Hematopoietic multipotent progenitor cell treated with erythropoietin and hydrocortisone succinate and interleukin-3 and kit ligand, for 8 days (in vitro differentiated cells): Measurements from ENCODE around the gene RNF10.
"Not testable (repeated sequence)": the region's sequence is repeated elsewhere in the genome, so short reads cannot be mapped to it uniquely, and the experiment has no call there.

Experiments
- DNase-seq: peaks from one replicate; pipeline ENCODE4 v3.0.0-alpha.2; 2015

Gene RNF10

GRCh38 chr12:120581998-120582397, 47.8 kb downstream of the RNF10 start:
- no peak for DNase-seq

GRCh38 chr12:120583478-120584030, 49.4 kb downstream of the RNF10 start:
- peak; percentile 82 for DNase-seq

- peak; percentile 64 for DNase-seq
Observed at GRCh38 chr12:120584343-120585149, 50.4 kb downstream of the RNF10 start.

- no peak for DNase-seq
Observed at GRCh38 chr12:120586206-120586605, 52.0 kb downstream of the RNF10 start.

- no peak for DNase-seq
Observed at GRCh38 chr12:120586860-120587259, 52.7 kb downstream of the RNF10 start.

- no peak for DNase-seq
Observed at GRCh38 chr12:120588371-120588770, 54.2 kb downstream of the RNF10 start.

- no peak for DNase-seq
Observed at GRCh38 chr12:120588948-120589930, 55.1 kb downstream of the RNF10 start.

- DNase-seq = no peak
Observed at GRCh38 chr12:120590741-120591407, 56.7 kb downstream of the RNF10 start.

- DNase-seq = no peak
Observed at GRCh38 chr12:120592121-120593049, 58.2 kb downstream of the RNF10 start.

- DNase-seq = no peak
Observed at GRCh38 chr12:120596901-120597300, 62.7 kb downstream of the RNF10 start.

- DNase-seq = no peak
Observed at GRCh38 chr12:120597861-120598260, 63.7 kb downstream of the RNF10 start.

- no peak for DNase-seq
Observed at GRCh38 chr12:120598674-120599463, 64.7 kb downstream of the RNF10 start.

GRCh38 chr12:120599672-120600552, 65.8 kb downstream of the RNF10 start:
- no peak for DNase-seq

GRCh38 chr12:120602416-120602815, 68.3 kb downstream of the RNF10 start:
- peak; percentile 62 for DNase-seq

GRCh38 chr12:120610560-120610959, 76.4 kb downstream of the RNF10 start:
- DNase-seq = no peak

GRCh38 chr12:120611534-120611933, 77.4 kb downstream of the RNF10 start:
- not testable (repeated sequence) for DNase-seq

GRCh38 chr12:120614848-120615247, 80.7 kb downstream of the RNF10 start:
- DNase-seq = no peak

- not testable (repeated sequence) for DNase-seq
Observed at GRCh38 chr12:120617193-120617592, 83.0 kb downstream of the RNF10 start.

- not testable (repeated sequence) for DNase-seq
Observed at GRCh38 chr12:120617767-120618166, 83.6 kb downstream of the RNF10 start.
